Measurements from ENCODE around the gene PSMA7.

GRCh38 chr20:62171245-62171644 lies 28.1 kb upstream of the PSMA7 start:
- TF ChIP-seq, protein P1, sequence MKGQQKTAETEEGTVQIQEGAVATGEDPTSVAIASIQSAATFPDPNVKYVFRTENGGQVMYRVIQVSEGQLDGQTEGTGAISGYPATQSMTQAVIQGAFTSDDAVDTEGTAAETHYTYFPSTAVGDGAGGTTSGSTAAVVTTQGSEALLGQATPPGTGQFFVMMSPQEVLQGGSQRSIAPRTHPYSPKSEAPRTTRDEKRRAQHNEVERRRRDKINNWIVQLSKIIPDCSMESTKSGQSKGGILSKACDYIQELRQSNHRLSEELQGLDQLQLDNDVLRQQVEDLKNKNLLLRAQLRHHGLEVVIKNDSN (IDR thresholded peaks at IDR 0.05; ENCODE audit: borderline replicate concordance, low read depth): no peak
- TF ChIP-seq, protein P2, sequence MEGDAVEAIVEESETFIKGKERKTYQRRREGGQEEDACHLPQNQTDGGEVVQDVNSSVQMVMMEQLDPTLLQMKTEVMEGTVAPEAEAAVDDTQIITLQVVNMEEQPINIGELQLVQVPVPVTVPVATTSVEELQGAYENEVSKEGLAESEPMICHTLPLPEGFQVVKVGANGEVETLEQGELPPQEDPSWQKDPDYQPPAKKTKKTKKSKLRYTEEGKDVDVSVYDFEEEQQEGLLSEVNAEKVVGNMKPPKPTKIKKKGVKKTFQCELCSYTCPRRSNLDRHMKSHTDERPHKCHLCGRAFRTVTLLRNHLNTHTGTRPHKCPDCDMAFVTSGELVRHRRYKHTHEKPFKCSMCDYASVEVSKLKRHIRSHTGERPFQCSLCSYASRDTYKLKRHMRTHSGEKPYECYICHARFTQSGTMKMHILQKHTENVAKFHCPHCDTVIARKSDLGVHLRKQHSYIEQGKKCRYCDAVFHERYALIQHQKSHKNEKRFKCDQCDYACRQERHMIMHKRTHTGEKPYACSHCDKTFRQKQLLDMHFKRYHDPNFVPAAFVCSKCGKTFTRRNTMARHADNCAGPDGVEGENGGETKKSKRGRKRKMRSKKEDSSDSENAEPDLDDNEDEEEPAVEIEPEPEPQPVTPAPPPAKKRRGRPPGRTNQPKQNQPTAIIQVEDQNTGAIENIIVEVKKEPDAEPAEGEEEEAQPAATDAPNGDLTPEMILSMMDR (IDR thresholded peaks at IDR 0.05): no peak
- TF ChIP-seq SIN3A (IDR thresholded peaks at IDR 0.05; ENCODE audit: borderline replicate concordance, low read depth, low read length) (no peak), POLR2AphosphoS5 (IDR thresholded peaks at IDR 0.05; ENCODE audit: low read depth, low read length) (no peak), TAF1 (IDR thresholded peaks at IDR 0.05; ENCODE audit: borderline replicate concordance, low read depth, low read length) (no peak), TEAD4 (IDR thresholded peaks at IDR 0.05; ENCODE audit: borderline replicate concordance, insufficient read depth) (no peak)
- TF ChIP-seq, protein P3, sequence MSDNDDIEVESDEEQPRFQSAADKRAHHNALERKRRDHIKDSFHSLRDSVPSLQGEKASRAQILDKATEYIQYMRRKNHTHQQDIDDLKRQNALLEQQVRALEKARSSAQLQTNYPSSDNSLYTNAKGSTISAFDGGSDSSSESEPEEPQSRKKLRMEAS (IDR thresholded peaks at IDR 0.05; ENCODE audit: low read depth): no peak
